Measurements from ENCODE around the gene SCN2A. TPM values are rescaled to one million over a fixed set of nuclear protein-coding genes. Genes with fewer than 3 reads are reported as not detected.

Gene SCN2A
- total RNA-seq, 1 experiment from 2014 or later = 0.24 TPM

DNA sequence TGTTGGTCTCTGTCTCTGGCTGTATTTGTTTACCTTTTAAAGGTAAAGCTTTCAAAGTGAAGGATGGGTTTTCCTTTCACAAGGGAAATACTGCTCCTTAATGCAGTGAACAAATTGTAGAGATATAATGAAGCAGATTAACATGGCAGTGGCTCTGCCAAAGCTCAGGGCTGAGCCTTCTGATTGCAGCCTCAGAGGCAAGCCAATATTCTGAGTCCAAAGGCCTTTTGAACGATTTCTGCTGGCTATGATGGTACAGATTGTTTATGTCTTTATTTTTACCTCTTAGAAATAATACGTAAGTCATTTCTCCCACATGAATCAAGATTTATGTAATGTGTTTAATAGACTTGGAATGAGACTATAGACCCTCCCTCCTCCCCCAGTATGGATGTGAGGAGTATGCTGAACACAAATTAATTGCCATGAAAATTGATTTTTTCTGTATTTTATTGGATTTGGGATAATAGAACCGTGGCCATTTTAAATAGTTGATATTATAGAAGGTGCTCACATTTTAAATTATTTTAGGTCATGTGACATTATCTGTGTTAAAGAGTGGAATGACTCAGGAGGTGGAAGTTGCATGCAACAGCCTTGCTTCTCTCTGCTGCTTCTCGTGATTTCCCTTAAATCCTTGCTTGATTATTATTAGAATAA, 772 bp downstream of the SCN2A start:
- Histone ChIP-seq H2BK12ac (ENCODE audit: insufficient read length, low read depth, low read length) (no peak overlapping the region), H4K8ac (replicated peaks; ENCODE audit: insufficient read length, low read depth, low read length) (no peak overlapping the region), H4K5ac (ENCODE audit: insufficient read length, low read depth, low read length) (no peak overlapping the region), H3T11ph (ENCODE audit: low read length) (no peak overlapping the region), H3K27ac (ENCODE audit: insufficient read length, low read depth, low read length) (no peak overlapping the region), H3K14ac (ENCODE audit: insufficient read depth, low read length) (no peak overlapping the region), H3K4ac (ENCODE audit: low read depth, low read length) (no peak overlapping the region), H3K27me3 (ENCODE audit: insufficient read depth, low read length) (no peaks in the 10 kb centered on the region), H3K56ac (ENCODE audit: insufficient read length, low read depth, low read length) (no peak overlapping the region), H3K23ac (ENCODE audit: insufficient read length, low read depth, low read length) (no peak overlapping the region), H2AFZ (ENCODE audit: low read length) (no peak overlapping the region), H2BK15ac (ENCODE audit: low read depth, low read length) (no peak overlapping the region), H3K4me1 (ENCODE audit: insufficient read depth, low read length) (no peaks in the 10 kb centered on the region), H3K9ac (ENCODE audit: extremely low read depth, insufficient read length, low read length) (no peak overlapping the region), H2AK5ac (ENCODE audit: insufficient read length, low read length) (no peak overlapping the region), H4K20me1 (ENCODE audit: control insufficient read depth, insufficient read depth, insufficient read length) (no peaks in the 10 kb centered on the region), H2BK5ac (ENCODE audit: insufficient read length, low read length) (no peak overlapping the region), H3K79me2 (ENCODE audit: insufficient read depth, low read length) (no peaks in the 10 kb centered on the region), H2BK20ac (ENCODE audit: low read depth, low read length, poor library complexity, severe bottlenecking) (no peak overlapping the region), H3K9me3 (ENCODE audit: control insufficient read depth, low read depth, low read length) (no peaks in the 10 kb centered on the region), H3K18ac (ENCODE audit: insufficient read length, low read depth, low read length) (no peak overlapping the region), H2BK120ac (ENCODE audit: low read depth, low read length, poor library complexity, severe bottlenecking) (no peak overlapping the region), H3K79me1 (ENCODE audit: insufficient read depth, low read depth, low read length, poor library complexity, severe bottlenecking) (no peaks in the 10 kb centered on the region), H3K4me2 (ENCODE audit: insufficient read depth, insufficient read length, low read length) (no peak overlapping the region), H3K23me2 (ENCODE audit: insufficient read length, low read depth, low read length, poor library complexity, severe bottlenecking) (no peaks in the 10 kb centered on the region), H4K91ac (ENCODE audit: insufficient read length, low read depth, low read length) (no peak overlapping the region)
- no peaks in the 10 kb centered on the region for H3K36me3 Mint-ChIP-seq (ENCODE audit: insufficient read depth in 1 of 3, low read depth in 3 of 3)
- H3K27ac Mint-ChIP-seq = no peak overlapping the region
- no peaks in the 10 kb centered on the region for H3K27me3 Mint-ChIP-seq (ENCODE audit: low read depth)
- H3K4me3 Mint-ChIP-seq = no peak overlapping the region
- DNase-seq = no peak
- no peaks in the 10 kb centered on the region for H3K4me1 Mint-ChIP-seq
- TF ChIP-seq, protein P1, sequence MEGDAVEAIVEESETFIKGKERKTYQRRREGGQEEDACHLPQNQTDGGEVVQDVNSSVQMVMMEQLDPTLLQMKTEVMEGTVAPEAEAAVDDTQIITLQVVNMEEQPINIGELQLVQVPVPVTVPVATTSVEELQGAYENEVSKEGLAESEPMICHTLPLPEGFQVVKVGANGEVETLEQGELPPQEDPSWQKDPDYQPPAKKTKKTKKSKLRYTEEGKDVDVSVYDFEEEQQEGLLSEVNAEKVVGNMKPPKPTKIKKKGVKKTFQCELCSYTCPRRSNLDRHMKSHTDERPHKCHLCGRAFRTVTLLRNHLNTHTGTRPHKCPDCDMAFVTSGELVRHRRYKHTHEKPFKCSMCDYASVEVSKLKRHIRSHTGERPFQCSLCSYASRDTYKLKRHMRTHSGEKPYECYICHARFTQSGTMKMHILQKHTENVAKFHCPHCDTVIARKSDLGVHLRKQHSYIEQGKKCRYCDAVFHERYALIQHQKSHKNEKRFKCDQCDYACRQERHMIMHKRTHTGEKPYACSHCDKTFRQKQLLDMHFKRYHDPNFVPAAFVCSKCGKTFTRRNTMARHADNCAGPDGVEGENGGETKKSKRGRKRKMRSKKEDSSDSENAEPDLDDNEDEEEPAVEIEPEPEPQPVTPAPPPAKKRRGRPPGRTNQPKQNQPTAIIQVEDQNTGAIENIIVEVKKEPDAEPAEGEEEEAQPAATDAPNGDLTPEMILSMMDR (conservative IDR thresholded peaks at IDR 0.05) = no peak
- no CpG with 5 or more reads among the region's 4 CpGs for WGBS (ENCODE audit: extremely low coverage, insufficient read length, low lambda C conversion rate)
- no peaks in the 10 kb centered on the region for H3K9me3 Mint-ChIP-seq

Data from H9 (cell line).